ENCODE measurements around the gene PIGL. TPM values are rescaled to one million over a fixed set of nuclear protein-coding genes. Genes with fewer than 3 reads are reported as not detected.

PIGL gene
- total RNA-seq, 2 donors from 2014 or later = 22.5 to 74.0 TPM

- Histone ChIP-seq H3K27me3 (replicated peaks; ENCODE audit: insufficient read depth) (no peaks in the 10 kb centered on the region), H3K4me1 (replicated peaks) (no peaks in the 10 kb centered on the region), H3K36me3 (no peaks in the 10 kb centered on the region), H3K9me3 (no peaks in the 10 kb centered on the region), H3K27ac (no peak overlapping the region), H3K4me3 (no peak overlapping the region)
- intact Hi-C loops (cut with DNase I) = no loop called here
- no peak for DNase-seq (ENCODE audit: low spot score)
- TF ChIP-seq POLR2AphosphoS5 (IDR thresholded peaks at IDR 0.05) = no peak
- TF ChIP-seq CTCF (IDR thresholded peaks at IDR 0.05) = no peak
- no peak for TF ChIP-seq POLR2A (IDR thresholded peaks at IDR 0.05)
- 96% methylated on average over 1 of the region's 1 CpG for WGBS
Observed at GRCh38 chr17:16339402-16339801, 122.4 kb downstream of the PIGL start.

GRCh38 chr17:16339959-16340358 lies 122.9 kb downstream of the PIGL start:
- no peak overlapping the region for H3K27ac ChIP-seq
- H3K36me3 ChIP-seq = no peaks in the 10 kb centered on the region
- H3K9me3 ChIP-seq = no peaks in the 10 kb centered on the region
- no peak for DNase-seq (ENCODE audit: low spot score)
- H3K27me3 ChIP-seq (replicated peaks; ENCODE audit: insufficient read depth) = no peaks in the 10 kb centered on the region
- 80% methylated on average over 1 of the region's 1 CpG for WGBS
- no peak overlapping the region for H3K4me3 ChIP-seq
- TF ChIP-seq POLR2AphosphoS5 (IDR thresholded peaks at IDR 0.05) (no peak), CTCF (IDR thresholded peaks at IDR 0.05) (no peak), POLR2A (IDR thresholded peaks at IDR 0.05) (no peak)
- intact Hi-C loops (cut with DNase I) = no loop called here
- no peaks in the 10 kb centered on the region for H3K4me1 ChIP-seq (replicated peaks)

- no peaks in the 10 kb centered on the region for H3K4me1 ChIP-seq (replicated peaks)
- intact Hi-C loops (cut with DNase I) = no loop called here
- TF ChIP-seq POLR2AphosphoS5 (IDR thresholded peaks at IDR 0.05) = no peak
- TF ChIP-seq POLR2A (IDR thresholded peaks at IDR 0.05) = no peak
- TF ChIP-seq CTCF (IDR thresholded peaks at IDR 0.05) = no peak
- no peaks in the 10 kb centered on the region for H3K27me3 ChIP-seq (replicated peaks; ENCODE audit: insufficient read depth)
- WGBS = 90% methylated on average over 4 of the region's 4 CpGs
- no peaks in the 10 kb centered on the region for H3K9me3 ChIP-seq
- no peak overlapping the region for H3K27ac ChIP-seq
- no peak for DNase-seq (ENCODE audit: low spot score)
- no peaks in the 10 kb centered on the region for H3K36me3 ChIP-seq
- no peak overlapping the region for H3K4me3 ChIP-seq
Observed at GRCh38 chr17:16342979-16343378, 126.0 kb downstream of the PIGL start.

- intact Hi-C loops (cut with DNase I) = no loop called here
- H3K27ac ChIP-seq = no peak overlapping the region
- H3K4me3 ChIP-seq = no peak overlapping the region
- no peaks in the 10 kb centered on the region for H3K9me3 ChIP-seq
- no peaks in the 10 kb centered on the region for H3K27me3 ChIP-seq (replicated peaks; ENCODE audit: insufficient read depth)
- no peaks in the 10 kb centered on the region for H3K36me3 ChIP-seq
- no peak for TF ChIP-seq POLR2A (IDR thresholded peaks at IDR 0.05)
- TF ChIP-seq CTCF (IDR thresholded peaks at IDR 0.05) = no peak
- TF ChIP-seq POLR2AphosphoS5 (IDR thresholded peaks at IDR 0.05) = no peak
- no peak for DNase-seq (ENCODE audit: low spot score)
- 93% methylated on average over 3 of the region's 3 CpGs for WGBS
- H3K4me1 ChIP-seq (replicated peaks) = no peaks in the 10 kb centered on the region
Observed at GRCh38 chr17:16343569-16343968, 126.6 kb downstream of the PIGL start.

GRCh38 chr17:16345565-16345964 lies 128.6 kb downstream of the PIGL start:
- no peaks in the 10 kb centered on the region for H3K36me3 ChIP-seq
- no peak for DNase-seq (ENCODE audit: low spot score)
- H3K27ac ChIP-seq = no peak overlapping the region
- no peak for TF ChIP-seq POLR2AphosphoS5 (IDR thresholded peaks at IDR 0.05)
- TF ChIP-seq CTCF (IDR thresholded peaks at IDR 0.05) = no peak
- no peak for TF ChIP-seq POLR2A (IDR thresholded peaks at IDR 0.05)
- intact Hi-C loops (cut with DNase I) = no loop called here
- H3K9me3 ChIP-seq = no peaks in the 10 kb centered on the region
- H3K27me3 ChIP-seq (replicated peaks; ENCODE audit: insufficient read depth) = no peaks in the 10 kb centered on the region
- no peaks in the 10 kb centered on the region for H3K4me1 ChIP-seq (replicated peaks)
- no peak overlapping the region for H3K4me3 ChIP-seq
- 86% methylated on average over 5 of the region's 5 CpGs for WGBS
